NT2/D1 (cell line): ENCODE results near the gene TMED10.

Experiments used
- SUZ12 ChIP-seq: IDR thresholded peaks from 2 replicates; pipeline ENCODE4 v1.6.1; 2011; ENCODE audit not compliant: insufficient read length, insufficient read depth; ENCODE audit errors: extremely low read depth
- YY1 ChIP-seq: IDR thresholded peaks from 2 replicates; pipeline ENCODE4 v1.6.1; 2011; ENCODE audit not compliant: insufficient read length, insufficient read depth

GRCh38 chr14:75125617-75126016 is 50.8 kb downstream of the TMED10 start:
- TF ChIP-seq YY1, result no peak
- TF ChIP-seq SUZ12, result no peak
